Esophagus mucosa (tissue), 1 donor: ENCODE measurements around the gene NSUN3. TPM values are rescaled to one million over a fixed set of nuclear protein-coding genes. Genes with fewer than 3 reads are reported as not detected.

Source experiments
- ATAC-seq: fragments of 200-7000 bp; cut with Tn5 transposase; one replicate; pipeline ENCODE4 v1.9.1; 2020
- total RNA-seq: library from RNA; stranded (reverse); gene quantifications from one replicate; pipeline ENCODE4 v1.2.4, GENCODE V29; 2023
- donor health status: DM: yes; HTN: yes; CAD: no.

The NSUN3 gene
- total RNA-seq, 1 donor from 2014 or later: 4.6 TPM

- ATAC-seq: no peak
Observed at GRCh38 chr3:94130690-94131089, 67.8 kb downstream of the NSUN3 start.

- peak; percentile 57 for ATAC-seq
Observed at GRCh38 chr3:94132777-94133176, 69.9 kb downstream of the NSUN3 start.

- no peak for ATAC-seq
Observed at GRCh38 chr3:94136133-94136532, 73.3 kb downstream of the NSUN3 start.

- no peak for ATAC-seq
Observed at GRCh38 chr3:94137377-94137776, 74.5 kb downstream of the NSUN3 start.

- no peak for ATAC-seq
Observed at GRCh38 chr3:94146455-94146854, 83.6 kb downstream of the NSUN3 start.

GRCh38 chr3:94147012-94147411, 84.2 kb downstream of the NSUN3 start:
- ATAC-seq: no peak

- ATAC-seq: no peak
Observed at GRCh38 chr3:94150113-94150512, 87.3 kb downstream of the NSUN3 start.

GRCh38 chr3:94156626-94157025, 93.8 kb downstream of the NSUN3 start:
- ATAC-seq: no peak

- no peak for ATAC-seq
Observed at GRCh38 chr3:94158512-94158911, 95.7 kb downstream of the NSUN3 start.

GRCh38 chr3:94159062-94159828, 96.4 kb downstream of the NSUN3 start:
- peak; percentile 71 for ATAC-seq

GRCh38 chr3:94162700-94163099, 99.8 kb downstream of the NSUN3 start:
- ATAC-seq: peak; percentile 95

- no peak for ATAC-seq
Observed at GRCh38 chr3:94167346-94167745, 104.5 kb downstream of the NSUN3 start.

- ATAC-seq: no peak
Observed at GRCh38 chr3:94167796-94168195, 104.9 kb downstream of the NSUN3 start.

- no peak for ATAC-seq
Observed at GRCh38 chr3:94171954-94172353, 109.1 kb downstream of the NSUN3 start.

GRCh38 chr3:94172695-94173310, 109.9 kb downstream of the NSUN3 start:
- ATAC-seq: no peak

GRCh38 chr3:94173673-94174434, 111.0 kb downstream of the NSUN3 start:
- no peak for ATAC-seq

- ATAC-seq: no peak
Observed at GRCh38 chr3:94175677-94176076, 112.8 kb downstream of the NSUN3 start.

- ATAC-seq: no peak
Observed at GRCh38 chr3:94176988-94177745, 114.3 kb downstream of the NSUN3 start.
